CD14-positive monocyte (primary cell): ENCODE results near the gene ASF1A. TPM values are rescaled to one million over a fixed set of nuclear protein-coding genes. Genes with fewer than 3 reads are reported as not detected.
"Not testable (repeated sequence)": the region's sequence is repeated elsewhere in the genome, so short reads cannot be mapped to it uniquely, and the experiment has no call there.

Experiments used
- DNase-seq, 3 donors: peaks; one replicate each; pipeline ENCODE4 v3.0.0-alpha.2; 2011 to 2022
- H2AFZ ChIP-seq: 2 replicates; pipeline ENCODE4 v1.6.0; 2012; ENCODE audit warnings: mild to moderate bottlenecking, low read depth, low read length, inconsistent platforms; ENCODE audit not compliant: insufficient read depth, poor library complexity, severe bottlenecking
- H3K27ac ChIP-seq, 2 donors: 1 replicate in 1 of 2; 2 replicates in 1 of 2; pipeline ENCODE4 v1.5.1; 2012 to 2013; ENCODE audit warnings: low read length in 2 of 2, control low read depth in 1 of 2, inconsistent platforms in 1 of 2, low read depth in 1 of 2, mild to moderate bottlenecking in 1 of 2
- H3K27me3 ChIP-seq, 2 donors: one replicate each; pipeline versions ENCODE4 v1.6.0 to v1.6.1; 2011 to 2013; ENCODE audit warnings: low read length in 2 of 2; ENCODE audit not compliant: control insufficient read depth in 2 of 2, insufficient read depth in 2 of 2
- H3K36me3 ChIP-seq, 2 donors: replicated peaks in 1 of 2; 1 replicate in 1 of 2; 2 replicates in 1 of 2; pipeline versions ENCODE4 v1.5.1 to v1.6.1; 2012 to 2013; ENCODE audit warnings: low read length in 2 of 2, control low read depth in 1 of 2, inconsistent platforms in 1 of 2, mild to moderate bottlenecking in 1 of 2; ENCODE audit not compliant: insufficient read depth in 2 of 2, control insufficient read depth in 1 of 2
- H3K4me1 ChIP-seq, 2 donors: 1 replicate in 1 of 2; 2 replicates in 1 of 2; pipeline versions ENCODE4 v1.5.1 to v1.6.1; 2012 to 2013; ENCODE audit warnings: low read length in 2 of 2, control low read depth in 1 of 2, inconsistent platforms in 1 of 2, mild to moderate bottlenecking in 1 of 2, moderate library complexity in 1 of 2; ENCODE audit not compliant: insufficient read depth in 2 of 2, control insufficient read depth in 1 of 2
- H3K4me2 ChIP-seq: replicated peaks from 2 replicates; pipeline ENCODE3; 2012; ENCODE audit warnings: low read length, moderate library complexity, mild to moderate bottlenecking; ENCODE audit not compliant: poor library complexity, severe bottlenecking; ENCODE audit errors: extremely low read depth
- H3K4me3 ChIP-seq, 3 experiments: fragments of 200-600 bp in 1 of 3; sonication (generic) in 1 of 3; replicated peaks in 1 of 3; 1 replicate in 2 of 3; 2 replicates in 1 of 3; pipeline ENCODE4 v1.5.1; 2011 to 2013; ENCODE audit warnings: low read length in 3 of 3, mild to moderate bottlenecking in 3 of 3, control low read depth in 2 of 3, low read depth in 2 of 3, inconsistent platforms in 1 of 3, moderate library complexity in 1 of 3
- H3K79me2 ChIP-seq: 2 replicates; pipeline ENCODE4 v1.6.0; 2012; ENCODE audit warnings: mild to moderate bottlenecking, control low read depth, inconsistent platforms, low read length, moderate library complexity; ENCODE audit not compliant: insufficient read depth
- H3K9ac ChIP-seq: 2 replicates; pipeline ENCODE4 v1.6.0; 2017; ENCODE audit warnings: low read length, mild to moderate bottlenecking; ENCODE audit not compliant: insufficient read depth, poor library complexity, severe bottlenecking
- H3K9me3 ChIP-seq, 2 donors: replicated peaks in 1 of 2; 1 replicate in 1 of 2; 2 replicates in 1 of 2; pipeline versions ENCODE4 v1.5.1 to v1.6.1; 2012 to 2013; ENCODE audit warnings: low read length in 2 of 2, control low read depth in 1 of 2; ENCODE audit not compliant: control insufficient read depth in 1 of 2, insufficient read depth in 1 of 2
- H4K20me1 ChIP-seq: 2 replicates; pipeline ENCODE4 v1.6.0; 2012; ENCODE audit warnings: mild to moderate bottlenecking, low read length, control low read depth, moderate library complexity; ENCODE audit not compliant: insufficient read depth
- H3K27ac Mint-ChIP-seq, 7 donors: one replicate each; pipeline ENCODE4 v1.8.0; 2020; ENCODE audit warnings: mild to moderate bottlenecking in 7 of 7, mixed read lengths in 7 of 7, moderate library complexity in 6 of 7, inconsistent platforms in 2 of 7
- H3K27me3 Mint-ChIP-seq, 3 donors: one replicate each; pipeline ENCODE4 v1.8.0; 2021 to 2022; ENCODE audit warnings: low read depth in 3 of 3, mild to moderate bottlenecking in 3 of 3, mixed read lengths in 3 of 3, moderate library complexity in 3 of 3, inconsistent platforms in 1 of 3
- H3K36me3 Mint-ChIP-seq, 2 donors: one replicate each; pipeline ENCODE4 v1.8.0; 2020; ENCODE audit warnings: mixed read lengths in 2 of 2, inconsistent platforms in 1 of 2, mild to moderate bottlenecking in 1 of 2
- H3K4me1 Mint-ChIP-seq: one replicate; pipeline ENCODE4 v1.8.0; 2020; ENCODE audit warnings: mild to moderate bottlenecking, mixed read lengths
- H3K4me3 Mint-ChIP-seq, 2 donors: one replicate each; pipeline ENCODE4 v1.8.0; 2020; ENCODE audit warnings: mild to moderate bottlenecking in 2 of 2, mixed read lengths in 2 of 2, moderate library complexity in 1 of 2
- H3K9me3 Mint-ChIP-seq, 7 donors: one replicate each; pipeline ENCODE4 v1.8.0; 2020 to 2022; ENCODE audit warnings: mixed read lengths in 7 of 7, mild to moderate bottlenecking in 6 of 7, moderate library complexity in 6 of 7, inconsistent platforms in 2 of 7
- CTCF ChIP-seq: fragments of 200-600 bp; IDR thresholded peaks from one replicate; pipeline ENCODE4 v1.8.0; 2022; ENCODE audit warnings: antibody characterized with exemption, mild to moderate bottlenecking
- WGBS: methylation state at CpG from one replicate; pipeline ENCODE4 v1.1.5; 2013; ENCODE audit warnings: missing lambda C conversion rate; ENCODE audit not compliant: insufficient coverage; 5-methylcytosine and 5-hydroxymethylcytosine counted together
- intact Hi-C, 2 donors: fragments of 100-400 bp; cut with micrococcal nuclease; formaldehyde crosslinking; loops; one replicate each; pipeline versions ENCODE4 v1.15.0 to v1.15.1; 2023
- polyA plus RNA-seq, 3 donors: library from polyadenylated mRNA; depleted of rRNA in 1 of 3; unstranded in 2 of 3; stranded (reverse) in 1 of 3; fragments of 300-500 nt in 2 of 3; fragments of >200 nt in 1 of 3; fragmentation: Illumina TruSeq in 2 of 3; gene quantifications; 1 replicate in 2 of 3; 2 replicates in 1 of 3; pipeline ENCODE4 v1.2.3, GENCODE V29; 2012 to 2021

Gene ASF1A
- polyA plus RNA-seq, 3 donors: 3.1 to 14.4 (median 10.5) TPM

- Histone ChIP-seq H3K9ac (no peak overlapping the region), H3K4me2 (no peak overlapping the region), H3K9me3 (no peaks in the 10 kb centered on the region), H2AFZ (no peak overlapping the region), H3K27me3 (no peaks in the 10 kb centered on the region), H4K20me1 (peaks cover 77% of the 10 kb centered on the region), H3K36me3 (no peaks in the 10 kb centered on the region), H3K27ac (no peak overlapping the region), H3K4me1 (peaks cover 10 to 11% of the 10 kb centered on the region in 2 donors), H3K4me3 (no peak overlapping the region), H3K79me2 (peaks cover 71% of the 10 kb centered on the region)
- Mint-ChIP-seq H3K27ac (no peak overlapping the region), H3K9me3 (peaks cover 0 to 7% (median 5%) of the 10 kb centered on the region in 7 donors), H3K4me3 (no peak overlapping the region), H3K36me3 (peaks cover 12 to 35% of the 10 kb centered on the region in 2 donors), H3K27me3 (no peaks in the 10 kb centered on the region), H3K4me1 (peaks cover 33% of the 10 kb centered on the region)
- intact Hi-C loops: no loop called here
- WGBS: no CpG with 5 or more reads among the region's 4 CpGs
- DNase-seq: no peak
- TF ChIP-seq CTCF: no peak
Observed at GRCh38 chr6:118867181-118867580, 26.8 kb upstream of the ASF1A start.

- H3K9me3 ChIP-seq, H2AFZ ChIP-seq, H3K9ac ChIP-seq, H3K4me2 ChIP-seq, DNase-seq, H3K27me3 ChIP-seq, H3K36me3 ChIP-seq, H3K27ac ChIP-seq, H3K9me3 Mint-ChIP-seq, H3K27me3 Mint-ChIP-seq, H3K4me3 Mint-ChIP-seq, intact Hi-C loops, H3K4me3 ChIP-seq: not testable (repeated sequence)
- Mint-ChIP-seq H3K36me3 (peaks cover 9 to 31% of the 10 kb centered on the region in 2 donors), H3K4me1 (peaks cover 38% of the 10 kb centered on the region), H3K27ac (peak overlapping the region in 1 of 7 donors; percentile 7)
- Histone ChIP-seq H3K4me1 (peaks cover 10 to 12% of the 10 kb centered on the region in 2 donors), H4K20me1 (peaks cover 76% of the 10 kb centered on the region), H3K79me2 (peaks cover 62% of the 10 kb centered on the region)
- WGBS: no CpG with 5 or more reads among the region's 2 CpGs
Observed at GRCh38 chr6:118868901-118869300, 25.1 kb upstream of the ASF1A start.
